HepG2 (cell line): ENCODE measurements around the gene OR6C2. TPM values are rescaled to one million over a fixed set of nuclear protein-coding genes. Genes with fewer than 3 reads are reported as not detected.

Experiments used
- CEBPG ChIP-seq: IDR thresholded peaks from 2 replicates; pipeline ENCODE4 v1.6.1; 2016
- CTCF ChIP-seq: sonication (generic); formaldehyde crosslinking; IDR thresholded peaks from 2 replicates; pipeline ENCODE4 v1.5.0; 2020; ENCODE audit warnings: mild to moderate bottlenecking, missing genetic modification reagents, moderate library complexity
- FOSL2 ChIP-seq: sonication (generic); formaldehyde crosslinking; IDR thresholded peaks from 2 replicates; pipeline ENCODE4 v1.4.0; 2020; ENCODE audit warnings: missing genetic modification reagents
- FOXA1 ChIP-seq, 2 experiments: fragments of 450-650 bp in 1 of 2; sonication (generic) in 1 of 2; formaldehyde crosslinking in 1 of 2; IDR thresholded peaks; 2 replicates each; pipeline versions ENCODE4 v1.4.0 to v1.6.1; 2016 to 2020; ENCODE audit warnings: missing genetic modification reagents in 1 of 2
- GPN1 ChIP-seq: sonication (generic); formaldehyde crosslinking; IDR thresholded peaks from 2 replicates; pipeline ENCODE4 v1.5.1; 2020; ENCODE audit warnings: missing genetic modification reagents, borderline replicate concordance
- IKZF4 ChIP-seq: sonication (generic); formaldehyde crosslinking; IDR thresholded peaks from 2 replicates; pipeline ENCODE4 v1.5.1; 2020; ENCODE audit warnings: borderline replicate concordance, mild to moderate bottlenecking, low read depth, missing genetic modification reagents; ENCODE audit errors: not compliant biosample characterization
- MAZ ChIP-seq, 2 experiments: sonication (generic) in 1 of 2; formaldehyde crosslinking in 1 of 2; IDR thresholded peaks; 2 replicates each; pipeline versions ENCODE4 v1.5.0 to v1.6.1; 2012 to 2020; ENCODE audit warnings: low read depth in 2 of 2, mild to moderate bottlenecking in 2 of 2, borderline replicate concordance in 1 of 2, improper control_type of control experiment in 1 of 2, low read length in 1 of 2, missing genetic modification reagents in 1 of 2, moderate library complexity in 1 of 2
- NFE2 ChIP-seq: sonication (generic); formaldehyde crosslinking; IDR thresholded peaks from 2 replicates; pipeline ENCODE4 v1.4.0; 2020; ENCODE audit warnings: missing genetic modification reagents
- NFYB ChIP-seq: sonication (generic); formaldehyde crosslinking; IDR thresholded peaks from 2 replicates; pipeline ENCODE4 v1.4.0; 2020; ENCODE audit warnings: missing genetic modification reagents
- PHF8 ChIP-seq: sonication (generic); formaldehyde crosslinking; IDR thresholded peaks from 2 replicates; pipeline ENCODE4 v1.5.0; 2020; ENCODE audit warnings: missing genetic modification reagents
- REXO4 ChIP-seq: sonication (generic); formaldehyde crosslinking; IDR thresholded peaks from 2 replicates; pipeline ENCODE4 v1.8.0; 2022; ENCODE audit warnings: missing genetic modification reagents, mild to moderate bottlenecking, borderline replicate concordance
- SNAI1 ChIP-seq: sonication (generic); formaldehyde crosslinking; IDR thresholded peaks from 2 replicates; pipeline ENCODE4 v1.5.0; 2020; ENCODE audit warnings: mild to moderate bottlenecking, missing genetic modification reagents, borderline replicate concordance
- SRSF1 ChIP-seq: fragments of 200-400 bp; formaldehyde crosslinking; optimal IDR thresholded peaks from 2 replicates; pipeline ENCODE3; 2017; ENCODE audit warnings: mild to moderate bottlenecking, low read depth, low read length, moderate library complexity
- YEATS4 ChIP-seq: sonication (generic); formaldehyde crosslinking; IDR thresholded peaks from 2 replicates; pipeline ENCODE4 v1.4.0; 2020; ENCODE audit warnings: missing genetic modification reagents, borderline replicate concordance
- ZBTB2 ChIP-seq: sonication (generic); formaldehyde crosslinking; IDR thresholded peaks from 2 replicates; pipeline ENCODE4 v1.8.0; 2022; ENCODE audit warnings: low read depth, missing genetic modification reagents
- ZBTB7A ChIP-seq: sonication (generic); formaldehyde crosslinking; IDR thresholded peaks from 2 replicates; pipeline ENCODE4 v1.8.0; 2022; ENCODE audit warnings: mild to moderate bottlenecking, missing genetic modification reagents
- ZNF101 ChIP-seq: sonication (generic); formaldehyde crosslinking; IDR thresholded peaks from 2 replicates; pipeline ENCODE4 v1.4.0; 2020; ENCODE audit warnings: mild to moderate bottlenecking, low read depth, missing genetic modification reagents, borderline replicate concordance
- ZNF142 ChIP-seq: sonication (generic); formaldehyde crosslinking; IDR thresholded peaks from 2 replicates; pipeline ENCODE4 v1.4.0; 2020; ENCODE audit warnings: missing genetic modification reagents
- ZNF773 ChIP-seq: sonication (generic); formaldehyde crosslinking; IDR thresholded peaks from 2 replicates; pipeline ENCODE4 v1.4.0; 2020; ENCODE audit warnings: missing genetic modification reagents, borderline replicate concordance
- ZNF784 ChIP-seq: sonication (generic); formaldehyde crosslinking; IDR thresholded peaks from 2 replicates; pipeline ENCODE4 v1.5.1; 2020; ENCODE audit warnings: missing genetic modification reagents, mild to moderate bottlenecking, borderline replicate concordance
- polyA plus RNA-seq, 8 experiments: library from polyadenylated mRNA; depleted of rRNA in 3 of 8; stranded (reverse) in 7 of 8; unstranded in 1 of 8; fragments of >200 nt; fragmentation: Illumina TruSeq in 4 of 8; extraction: Trizol in 4 of 8; gene quantifications; 2 replicates each; pipeline versions ENCODE4 v1.2.1 to v1.2.3, GENCODE V29; 2011 to 2016; ENCODE audit warnings: low read depth in 4 of 8, missing spikeins in 1 of 8, mixed read lengths in 1 of 8; ENCODE audit not compliant: insufficient read depth in 1 of 8
- total RNA-seq, 5 experiments: library from RNA; depleted of rRNA; stranded (reverse); fragments of >200 nt; fragmentation: Illumina TruSeq; extraction: Trizol; gene quantifications; 2 replicates each; pipeline ENCODE4 v1.2.3, GENCODE V29; 2016; ENCODE audit warnings: low read depth in 1 of 5

The OR6C2 gene
- total and polyA plus RNA-seq, 2 of the 13 experiments (the other 11 are each of a cell fraction or from before 2014, with no cell fraction given), result not detected

- TF ChIP-seq CTCF (CRISPR knock-in tag), result peak; percentile 3; the same call in 1 of the 2 replicates
- TF ChIP-seq NFE2, result no peak
- no peak for TF ChIP-seq PHF8
- no peak for TF ChIP-seq ZBTB7A (CRISPR knock-in tag)
- TF ChIP-seq ZNF101 (CRISPR knock-in tag), result no peak
- TF ChIP-seq FOSL2 (CRISPR knock-in tag), result peak; percentile 56; the same call in 1 of the 2 replicates
- TF ChIP-seq GPN1, result no peak
- no peak for TF ChIP-seq ZNF773 (CRISPR knock-in tag)
- no peak for TF ChIP-seq MAZ (IDR thresholded peaks at IDR 0.05; ENCODE audit: borderline replicate concordance, low read depth, low read length)
- no peak for TF ChIP-seq MAZ (CRISPR knock-in tag; IDR thresholded peaks at IDR 0.05; ENCODE audit: low read depth)
- TF ChIP-seq REXO4 (CRISPR knock-in tag), result no peak
- 0 out of 2 replicates have a peak, but pooled peaks have one; percentile 29 for TF ChIP-seq SNAI1 (CRISPR knock-in tag)
- TF ChIP-seq ZNF142 (CRISPR knock-in tag), result no peak
- no peak for TF ChIP-seq IKZF4 (CRISPR knock-in tag)
- no peak for TF ChIP-seq SRSF1
- no peak; the same call in 1 of the 2 replicates for TF ChIP-seq CEBPG (CRISPR knock-in tag)
- no peak; the same call in 1 of the 2 replicates for TF ChIP-seq YEATS4 (CRISPR knock-in tag)
- TF ChIP-seq ZNF784 (CRISPR knock-in tag), result no peak
- no peak for TF ChIP-seq ZBTB2 (CRISPR knock-in tag)
- no peak for TF ChIP-seq NFYB
- TF ChIP-seq FOXA1 (IDR thresholded peaks at IDR 0.05), result no peak
- peak; percentile 62; the same call in 1 of the 2 replicates for TF ChIP-seq FOXA1 (CRISPR knock-in tag; IDR thresholded peaks at IDR 0.05)
Measured at GRCh38 chr12:55499810-55500252, 56.0 kb downstream of the OR6C2 start (continued).
